NT2/D1 (cell line): ENCODE data around the gene CHRND.

Source experiments
- DNase-seq: peaks from one replicate; pipeline ENCODE4 v3.0.0-alpha.2; 2011; ENCODE audit warnings: low read depth, low spot score
- H3K27me3 ChIP-seq: 2 replicates; pipeline ENCODE4 v1.6.0; 2011; ENCODE audit warnings: mild to moderate bottlenecking; ENCODE audit not compliant: insufficient read length, insufficient read depth
- H3K36me3 ChIP-seq: 2 replicates; pipeline ENCODE4 v1.6.1; 2011; ENCODE audit warnings: mild to moderate bottlenecking, low read length, mixed read lengths; ENCODE audit not compliant: insufficient read depth, insufficient read length
- H3K4me1 ChIP-seq: 2 replicates; pipeline ENCODE4 v1.5.1; 2011; ENCODE audit not compliant: insufficient read depth, insufficient read length
- H3K4me3 ChIP-seq: 2 replicates; pipeline ENCODE4 v1.5.1; 2011; ENCODE audit warnings: low read depth; ENCODE audit not compliant: insufficient read length
- H3K9ac ChIP-seq: 2 replicates; pipeline ENCODE4 v1.6.0; 2011; ENCODE audit warnings: low read depth; ENCODE audit not compliant: insufficient read length
- H3K9me3 ChIP-seq: 2 replicates; pipeline ENCODE4 v1.5.1; 2011; ENCODE audit warnings: mild to moderate bottlenecking, low read length; ENCODE audit not compliant: insufficient read depth
- SUZ12 ChIP-seq: IDR thresholded peaks from 2 replicates; pipeline ENCODE4 v1.6.1; 2011; ENCODE audit not compliant: insufficient read length, insufficient read depth; ENCODE audit errors: extremely low read depth
- YY1 ChIP-seq: IDR thresholded peaks from 2 replicates; pipeline ENCODE4 v1.6.1; 2011; ENCODE audit not compliant: insufficient read length, insufficient read depth
- ZNF274 ChIP-seq: IDR thresholded peaks from 2 replicates; pipeline ENCODE4 v1.6.1; 2011; ENCODE audit warnings: mild to moderate bottlenecking, low read depth, low read length

The CHRND gene

DNA sequence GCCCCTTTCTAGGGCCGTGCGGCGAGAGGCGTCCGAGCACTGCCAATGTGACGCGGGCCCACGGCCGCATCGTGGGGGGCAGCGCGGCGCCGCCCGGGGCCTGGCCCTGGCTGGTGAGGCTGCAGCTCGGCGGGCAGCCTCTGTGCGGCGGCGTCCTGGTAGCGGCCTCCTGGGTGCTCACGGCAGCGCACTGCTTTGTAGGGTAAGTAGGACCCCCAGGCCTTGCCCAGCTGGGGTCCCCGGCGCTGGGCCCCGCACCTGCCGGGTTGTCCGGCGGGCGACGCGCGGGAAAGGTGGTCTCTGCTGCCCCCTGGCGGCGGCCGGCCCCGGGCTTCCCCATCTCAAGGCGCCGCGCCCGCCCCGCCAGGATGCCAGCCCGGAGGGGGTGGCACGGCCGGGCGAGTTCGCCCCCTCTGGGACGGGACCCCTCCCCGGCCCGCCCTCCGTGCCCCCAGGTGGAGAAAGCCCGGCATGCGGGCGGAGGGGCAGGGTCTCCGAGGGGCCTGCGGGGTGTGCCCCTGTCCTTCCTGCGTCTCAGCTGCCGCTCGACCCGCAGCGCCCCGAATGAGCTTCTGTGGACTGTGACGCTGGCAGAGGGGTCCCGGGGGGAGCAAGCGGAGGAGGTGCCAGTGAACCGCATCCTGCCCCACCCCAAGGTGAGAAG, 3.9 kb upstream of the CHRND start:
- DNase-seq, result no peak
- Histone ChIP-seq H3K36me3 (no peaks in the 10 kb centered on the region), H3K9ac (no peak overlapping the region), H3K4me3 (peak overlapping the region; percentile 11), H3K4me1 (peaks cover 24% of the 10 kb centered on the region), H3K9me3 (no peaks in the 10 kb centered on the region), H3K27me3 (peaks cover 58% of the 10 kb centered on the region)
- no peak for TF ChIP-seq YY1
- TF ChIP-seq SUZ12, result peak; percentile 18
- TF ChIP-seq ZNF274, result no peak

DNA sequence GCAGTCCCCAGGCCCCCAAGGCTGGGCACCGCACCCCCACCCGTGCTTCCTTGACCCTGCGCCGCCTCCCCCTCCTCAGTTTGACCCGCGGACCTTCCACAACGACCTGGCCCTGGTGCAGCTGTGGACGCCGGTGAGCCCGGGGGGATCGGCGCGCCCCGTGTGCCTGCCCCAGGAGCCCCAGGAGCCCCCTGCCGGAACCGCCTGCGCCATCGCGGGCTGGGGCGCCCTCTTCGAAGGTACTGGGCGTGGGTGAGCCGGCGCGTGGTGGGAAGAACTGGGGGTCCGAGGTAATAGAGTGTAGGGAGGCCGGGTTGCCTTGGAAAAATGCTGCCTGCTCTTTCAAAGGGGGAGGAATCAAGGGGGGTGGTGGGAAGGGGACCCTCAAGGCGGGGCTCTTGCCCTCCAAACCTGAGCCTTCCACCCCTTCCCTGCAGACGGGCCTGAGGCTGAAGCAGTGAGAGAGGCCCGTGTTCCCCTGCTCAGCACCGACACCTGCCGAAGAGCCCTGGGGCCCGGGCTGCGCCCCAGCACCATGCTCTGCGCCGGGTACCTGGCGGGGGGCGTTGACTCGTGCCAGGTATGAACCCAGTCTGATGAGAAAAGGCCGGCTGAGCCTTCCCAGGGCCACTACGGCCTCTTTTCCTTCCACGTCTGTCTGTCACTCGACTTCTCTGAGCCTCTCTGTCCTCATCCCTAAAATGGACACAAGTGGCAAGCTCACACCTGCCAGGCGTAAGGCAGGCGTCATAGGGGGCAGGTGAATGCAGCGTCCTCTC, 3.1 kb upstream of the CHRND start:
- Histone ChIP-seq H3K9ac (no peak overlapping the region), H3K27me3 (peaks cover 54% of the 10 kb centered on the region), H3K4me1 (peaks cover 24% of the 10 kb centered on the region), H3K36me3 (no peaks in the 10 kb centered on the region), H3K4me3 (no peak overlapping the region), H3K9me3 (no peaks in the 10 kb centered on the region)
- TF ChIP-seq SUZ12 (peak; percentile 59), ZNF274 (no peak), YY1 (no peak)
- DNase-seq, result no peak

GRCh38 chr2:232523402-232523681, 2.6 kb upstream of the CHRND start:
- Histone ChIP-seq H3K36me3 (no peaks in the 10 kb centered on the region), H3K9me3 (no peaks in the 10 kb centered on the region), H3K4me3 (peak overlapping the region; percentile 43), H3K4me1 (peaks cover 26% of the 10 kb centered on the region), H3K27me3 (peaks cover 54% of the 10 kb centered on the region), H3K9ac (peak overlapping the region; percentile 82)
- no peak for DNase-seq
- no peak for TF ChIP-seq ZNF274
- no peak for TF ChIP-seq YY1

DNA sequence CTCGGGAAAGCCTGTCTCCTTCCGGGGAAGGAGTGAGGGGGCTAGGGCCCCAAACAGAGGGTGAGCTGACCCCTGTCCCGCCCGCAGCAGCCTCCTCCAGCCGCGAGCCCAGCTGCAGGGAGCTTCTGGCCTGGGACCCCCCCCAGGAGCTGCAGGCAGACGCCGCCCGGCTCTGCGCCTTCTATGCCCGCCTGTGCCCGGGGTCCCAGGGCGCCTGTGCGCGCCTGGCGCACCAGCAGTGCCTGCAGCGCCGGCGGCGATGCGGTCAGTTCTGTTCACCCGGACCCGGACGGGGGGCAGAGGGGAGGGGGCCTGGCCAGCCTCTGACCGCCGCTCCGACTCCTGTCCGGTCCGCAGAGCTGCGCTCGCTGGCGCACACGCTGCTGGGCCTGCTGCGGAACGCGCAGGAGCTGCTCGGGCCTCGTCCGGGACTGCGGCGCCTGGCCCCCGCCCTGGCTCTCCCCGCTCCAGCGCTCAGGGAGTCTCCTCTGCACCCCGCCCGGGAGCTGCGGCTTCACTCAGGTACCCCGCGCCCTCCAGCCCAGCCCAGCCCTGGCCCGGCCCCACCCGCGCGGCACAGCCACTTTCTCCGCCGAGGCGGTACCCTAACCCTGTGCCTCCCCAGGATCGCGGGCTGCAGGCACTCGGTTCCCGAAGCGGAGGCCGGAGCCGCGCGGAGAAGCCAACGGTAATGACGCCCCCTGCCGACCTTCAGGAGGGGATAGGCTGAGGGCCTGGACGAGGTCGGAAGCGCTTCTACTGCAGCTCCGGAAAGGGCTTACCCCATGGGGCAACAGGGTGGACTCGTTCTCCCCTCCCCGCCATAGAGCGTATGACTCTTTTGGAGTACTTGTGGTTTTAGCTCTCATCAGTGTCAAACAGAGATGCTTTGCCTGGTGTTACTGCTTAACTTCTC, 2.0 kb upstream of the CHRND start:
- DNase-seq, result peak; percentile 82
- Histone ChIP-seq H3K36me3 (no peaks in the 10 kb centered on the region), H3K4me1 (peaks cover 24% of the 10 kb centered on the region), H3K4me3 (peak overlapping the region; percentile 43), H3K9me3 (no peaks in the 10 kb centered on the region), H3K27me3 (peaks cover 60% of the 10 kb centered on the region), H3K9ac (peak overlapping the region; percentile 82)
- no peak for TF ChIP-seq YY1
- no peak for TF ChIP-seq SUZ12
- no peak for TF ChIP-seq ZNF274

GRCh38 chr2:232524771-232525170, 1.2 kb upstream of the CHRND start:
- no peak overlapping the region for H3K9ac ChIP-seq
- H3K4me3 ChIP-seq, result no peak overlapping the region

DNA sequence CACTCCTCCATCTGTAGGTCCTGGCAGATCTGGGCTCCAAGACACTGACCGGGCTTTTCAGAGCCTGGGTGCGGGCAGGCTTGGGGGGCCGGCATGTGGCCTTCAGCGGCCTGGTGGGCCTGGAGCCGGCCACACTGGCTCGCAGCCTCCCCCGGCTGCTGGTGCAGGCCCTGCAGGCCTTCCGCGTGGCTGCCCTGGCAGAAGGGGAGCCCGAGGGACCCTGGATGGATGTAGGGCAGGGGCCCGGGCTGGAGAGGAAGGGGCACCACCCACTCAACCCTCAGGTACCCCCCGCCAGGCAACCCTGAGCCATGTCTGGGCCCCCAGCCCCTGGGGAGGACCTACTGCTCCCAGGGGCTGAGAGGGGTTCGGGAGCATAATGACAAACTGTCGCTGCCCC, 761 bp upstream of the CHRND start:
- H3K4me1 ChIP-seq, result peaks cover 23% of the 10 kb centered on the region
- TF ChIP-seq YY1 (no peak), ZNF274 (no peak), SUZ12 (no peak)
- H3K9ac ChIP-seq, result no peak overlapping the region
- no peaks in the 10 kb centered on the region for H3K36me3 ChIP-seq
- peaks cover 64% of the 10 kb centered on the region for H3K27me3 ChIP-seq
- no peak for DNase-seq
- no peaks in the 10 kb centered on the region for H3K9me3 ChIP-seq
- no peak overlapping the region for H3K4me3 ChIP-seq

More at GRCh38 chr2:232524771-232525170, 1.2 kb upstream of the CHRND start:
- no peak for TF ChIP-seq YY1
- no peak for TF ChIP-seq ZNF274
- no peak for TF ChIP-seq SUZ12
- Histone ChIP-seq H3K27me3 (peaks cover 63% of the 10 kb centered on the region), H3K36me3 (no peaks in the 10 kb centered on the region), H3K9me3 (no peaks in the 10 kb centered on the region), H3K4me1 (peaks cover 23% of the 10 kb centered on the region)
- DNase-seq, result no peak
